Esophagus mucosa (tissue), 1 donor: ENCODE results near the gene VRK1. TPM values are rescaled to one million over a fixed set of nuclear protein-coding genes. Genes with fewer than 3 reads are reported as not detected.
"Not testable (repeated sequence)": the region's sequence is repeated elsewhere in the genome, so short reads cannot be mapped to it uniquely, and the experiment has no call there.

Experiments used
- ATAC-seq: fragments of 200-7000 bp; cut with Tn5 transposase; one replicate; pipeline ENCODE4 v1.9.1; 2020
- total RNA-seq: library from RNA; stranded (reverse); gene quantifications from one replicate; pipeline ENCODE4 v1.2.4, GENCODE V29; 2023
- donor health status: DM: yes; HTN: yes; CAD: no.

The VRK1 gene
- total RNA-seq, 1 donor from 2014 or later = 12.6 TPM

- ATAC-seq = peak; percentile 26
These were observed 30.1 kb downstream of the VRK1 start for GRCh38 chr14:96827290-96827689.

DNA sequence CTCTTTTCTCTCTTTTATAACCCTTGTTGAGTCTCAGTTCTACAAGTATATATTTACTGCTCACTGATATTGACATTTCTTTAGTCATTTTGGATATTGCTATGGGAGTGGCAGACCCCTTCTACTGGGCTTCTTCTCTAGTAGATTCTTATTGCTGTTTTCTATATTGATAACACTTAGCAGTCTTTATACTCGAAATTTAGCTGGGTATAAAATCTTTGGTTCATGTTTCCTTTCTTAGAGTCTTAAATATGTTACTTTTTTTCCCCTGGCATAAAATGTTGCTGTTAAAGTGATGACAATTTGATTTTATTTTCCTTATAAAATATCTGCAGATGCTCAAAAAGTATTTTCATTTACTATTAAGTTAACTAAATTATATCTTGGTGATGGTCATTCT, 32.6 kb downstream of the VRK1 start:
- ATAC-seq = no peak

DNA sequence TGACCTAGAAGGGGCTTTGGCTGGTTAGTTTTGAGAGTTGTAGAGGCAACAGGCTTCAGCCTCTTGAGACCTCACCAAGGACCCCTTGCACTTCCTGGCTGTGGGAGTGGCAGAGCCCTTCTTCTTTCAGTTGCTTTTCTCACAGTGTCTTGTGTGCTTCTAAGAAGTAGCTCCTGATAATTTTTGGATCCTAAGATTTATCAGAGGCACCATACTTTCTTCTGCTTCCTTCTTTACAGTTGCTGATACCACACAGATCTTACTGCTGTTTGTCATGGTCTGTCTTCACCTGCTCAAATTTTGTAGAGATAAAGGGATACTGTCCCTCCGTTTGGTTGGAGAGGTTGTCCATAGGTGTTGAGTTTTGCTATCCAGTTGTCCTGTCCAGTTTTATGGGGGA, 33.8 kb downstream of the VRK1 start:
- no peak for ATAC-seq

- no peak for ATAC-seq
These were observed 35.2 kb downstream of the VRK1 start for GRCh38 chr14:96832351-96832750.

DNA sequence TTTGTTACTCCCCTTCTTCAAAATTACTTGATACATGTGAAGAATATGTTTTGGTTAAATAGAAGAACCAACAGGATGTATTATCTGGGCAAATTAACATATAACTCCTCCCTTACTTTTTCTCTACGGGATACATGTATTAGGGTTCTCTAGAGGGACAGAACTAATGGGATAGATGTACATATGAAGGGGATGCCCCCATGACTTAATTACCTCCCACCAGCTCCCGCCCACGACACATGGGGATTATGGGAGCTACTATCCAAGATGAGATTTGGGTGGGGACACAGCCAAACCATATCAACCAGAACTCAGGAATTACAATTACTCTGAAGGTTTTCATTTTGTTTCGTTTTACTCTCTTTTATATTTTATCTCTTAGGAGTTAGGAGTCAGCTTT, 41.3 kb downstream of the VRK1 start:
- no peak for ATAC-seq

DNA sequence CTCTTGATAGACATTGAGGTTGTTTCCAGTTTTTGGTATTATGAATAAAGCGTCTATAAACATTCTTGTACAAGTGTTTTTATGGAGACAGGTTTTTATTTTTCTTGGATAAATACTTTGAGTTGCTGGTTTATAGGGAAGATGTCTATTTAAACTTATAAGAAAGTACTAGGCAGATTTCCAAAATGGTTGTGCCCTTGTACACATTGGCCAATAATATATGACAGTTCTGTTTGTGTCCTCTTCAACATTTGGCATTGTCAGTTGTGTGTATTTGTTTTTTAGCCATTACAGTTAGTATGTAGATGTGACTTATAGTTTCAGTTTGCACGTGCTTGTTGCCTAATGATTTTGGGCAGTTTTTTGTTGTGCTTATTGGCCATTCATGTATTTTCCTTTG, 42.1 kb downstream of the VRK1 start:
- ATAC-seq = no peak

GRCh38 chr14:96843137-96843536, 46.0 kb downstream of the VRK1 start:
- no peak for ATAC-seq

- no peak for ATAC-seq
These were observed 47.8 kb downstream of the VRK1 start for GRCh38 chr14:96844857-96845570.

- no peak for ATAC-seq
These were observed 50.3 kb downstream of the VRK1 start for GRCh38 chr14:96847451-96847850.

DNA sequence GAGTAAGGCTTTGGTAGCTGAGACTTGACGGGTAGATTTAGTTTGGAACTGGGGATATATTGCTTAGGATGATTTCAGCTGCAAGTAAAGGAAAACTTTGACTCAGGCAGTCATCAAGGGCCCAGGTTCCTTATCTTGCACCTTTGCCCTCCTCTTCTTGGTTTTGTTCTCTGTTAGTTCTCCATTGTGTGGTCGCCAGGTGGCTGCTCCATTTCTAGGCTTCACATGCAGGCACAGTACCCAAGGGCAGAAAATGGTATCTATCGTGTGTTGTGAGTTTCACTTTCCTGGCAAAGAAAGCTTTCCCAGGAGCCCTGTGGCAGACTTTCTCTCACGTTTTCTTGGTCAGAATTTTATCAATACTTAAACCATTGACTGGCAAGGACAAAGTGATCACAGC, 50.8 kb downstream of the VRK1 start:
- no peak for ATAC-seq

GRCh38 chr14:96849733-96850132, 52.6 kb downstream of the VRK1 start:
- no peak for ATAC-seq

DNA sequence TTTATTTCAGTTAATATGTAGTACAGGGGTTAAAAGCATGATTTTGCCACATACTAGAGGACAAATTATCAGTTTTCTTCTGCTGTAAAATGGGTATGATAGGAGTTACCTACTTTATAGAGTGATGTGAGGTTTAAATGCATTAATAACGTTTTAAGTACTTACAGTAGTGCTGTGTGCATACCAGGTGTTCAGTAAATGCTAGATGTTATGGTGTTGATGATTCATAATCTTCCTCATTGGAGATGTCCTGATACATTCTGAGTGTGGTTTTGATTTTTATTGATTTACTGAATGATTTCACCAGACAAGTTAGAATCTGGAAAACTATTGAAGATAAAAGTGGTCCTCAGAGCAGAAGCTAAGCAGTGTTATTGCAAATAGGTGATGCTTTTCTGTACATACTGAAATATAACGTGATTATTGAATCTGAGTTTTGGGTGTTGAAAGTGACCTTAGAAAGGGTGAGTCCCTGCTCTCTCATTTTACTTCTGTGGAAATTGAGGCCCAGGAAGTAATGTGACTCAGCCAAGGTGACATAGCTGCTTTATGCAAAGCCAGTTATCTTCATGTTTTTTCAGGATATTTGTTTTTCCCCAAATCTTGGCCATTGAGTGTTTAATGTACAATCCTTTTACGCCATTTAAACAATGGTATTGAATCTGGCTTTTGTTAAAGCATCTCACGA, 54.7 kb downstream of the VRK1 start:
- ATAC-seq = no peak

DNA sequence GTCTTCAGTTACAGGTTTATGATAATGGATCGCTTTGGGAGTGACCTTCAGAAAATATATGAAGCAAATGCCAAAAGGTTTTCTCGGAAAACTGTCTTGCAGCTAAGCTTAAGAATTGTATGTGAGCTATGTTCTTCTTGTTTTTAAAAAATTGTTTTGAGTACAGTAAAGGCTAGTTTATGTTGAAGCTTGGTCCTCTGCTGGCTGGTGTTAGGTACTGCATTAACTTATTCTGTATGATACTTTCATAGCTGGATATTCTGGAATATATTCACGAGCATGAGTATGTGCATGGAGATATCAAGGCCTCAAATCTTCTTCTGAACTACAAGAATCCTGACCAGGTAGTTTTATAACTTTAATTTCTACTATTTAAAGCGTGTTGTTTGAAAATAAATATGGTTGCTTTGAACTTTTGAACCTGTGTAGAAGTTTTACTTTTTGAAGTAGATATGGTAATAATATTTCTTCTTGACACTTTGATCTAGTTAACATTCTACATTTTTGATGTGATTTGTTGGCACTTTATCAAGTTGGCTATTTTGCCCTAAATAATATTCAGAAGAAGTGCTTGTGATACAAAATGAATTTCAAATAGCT, 55.7 kb downstream of the VRK1 start:
- ATAC-seq = peak; percentile 69

GRCh38 chr14:96858643-96859042, 61.5 kb downstream of the VRK1 start:
- no peak for ATAC-seq

DNA sequence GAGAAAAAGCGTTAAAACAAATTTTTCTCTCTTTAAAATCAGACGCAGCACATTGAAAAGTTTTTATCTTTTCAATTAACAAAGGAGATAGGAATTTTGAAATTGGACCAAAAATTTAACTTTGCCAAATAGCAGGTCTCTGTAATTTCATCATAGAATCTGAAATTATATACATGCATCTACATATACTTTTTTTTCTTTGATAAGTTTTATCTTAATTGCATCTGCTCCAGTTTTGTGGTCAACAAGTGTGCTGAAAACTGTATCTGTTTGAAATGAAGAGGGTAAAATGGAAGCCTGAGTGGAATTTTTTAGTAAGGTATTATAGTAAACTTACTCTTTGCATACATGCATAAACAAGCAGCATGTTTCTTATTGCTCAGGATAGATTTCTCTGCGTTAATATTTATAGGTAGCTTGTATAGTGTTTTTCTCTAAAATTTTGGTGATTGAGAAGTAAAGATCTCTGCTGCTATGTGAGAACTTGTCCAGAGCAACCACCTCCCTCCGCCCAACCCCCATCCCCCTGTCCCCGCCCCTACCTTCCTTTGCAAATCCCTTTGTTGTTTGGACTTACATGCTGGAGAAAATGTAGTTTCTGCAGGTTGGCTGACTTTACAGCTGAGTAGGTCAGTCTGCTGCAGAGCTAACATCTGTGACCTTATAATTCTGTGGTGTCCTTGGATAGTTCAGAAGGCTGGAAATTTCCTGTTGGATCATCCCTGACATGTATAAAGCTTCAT, 64.6 kb downstream of the VRK1 start:
- no peak for ATAC-seq

DNA sequence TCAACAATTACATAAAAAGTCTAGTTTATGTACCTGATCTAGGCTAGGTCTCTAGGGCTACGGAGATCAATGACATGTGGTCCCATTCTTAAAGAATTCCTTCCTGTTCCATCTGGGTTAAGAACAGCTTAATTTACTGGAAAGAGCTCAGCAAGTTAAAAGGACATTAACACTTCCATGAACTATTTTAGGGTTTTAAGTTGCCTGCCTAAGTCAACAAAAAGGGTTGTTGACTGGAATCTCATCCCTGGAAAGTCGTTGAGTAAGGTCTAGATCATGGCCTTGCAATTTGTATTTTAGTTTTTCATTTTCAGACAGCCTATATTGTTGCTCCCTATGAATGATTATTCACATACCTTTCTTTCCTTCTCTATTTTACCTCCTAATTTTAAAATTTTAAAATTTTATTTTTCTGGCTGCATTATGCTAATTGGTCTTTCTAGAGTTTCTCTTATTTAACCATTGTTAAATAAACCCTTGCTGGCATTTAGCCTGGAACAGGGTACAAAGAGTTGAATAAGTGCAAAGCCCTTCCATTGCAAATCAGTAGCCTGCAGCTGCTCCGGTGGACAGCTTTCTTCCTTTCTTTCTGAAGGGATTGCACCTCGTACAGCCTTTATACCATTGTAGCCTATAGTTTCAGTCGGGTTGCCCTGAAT, 66.3 kb downstream of the VRK1 start:
- ATAC-seq = no peak

DNA sequence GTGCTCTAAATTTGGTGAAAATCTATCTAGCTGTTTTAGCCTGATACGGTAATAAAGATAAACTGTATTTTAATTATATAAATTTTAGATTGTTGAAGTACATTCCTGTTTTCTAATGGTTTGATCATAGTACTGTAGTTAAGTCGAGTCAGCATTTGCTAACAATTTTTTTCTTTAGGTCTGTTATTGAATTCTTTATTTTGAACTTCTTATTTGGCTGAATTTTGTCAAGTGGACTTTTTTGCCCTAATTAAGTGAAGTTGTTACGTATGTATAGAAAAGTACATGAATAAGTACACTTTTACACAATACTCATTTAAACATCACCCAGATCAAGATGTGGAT, 66.8 kb downstream of the VRK1 start:
- no peak for ATAC-seq

- no peak for ATAC-seq
These were observed 70.5 kb downstream of the VRK1 start for GRCh38 chr14:96867634-96868033.

DNA sequence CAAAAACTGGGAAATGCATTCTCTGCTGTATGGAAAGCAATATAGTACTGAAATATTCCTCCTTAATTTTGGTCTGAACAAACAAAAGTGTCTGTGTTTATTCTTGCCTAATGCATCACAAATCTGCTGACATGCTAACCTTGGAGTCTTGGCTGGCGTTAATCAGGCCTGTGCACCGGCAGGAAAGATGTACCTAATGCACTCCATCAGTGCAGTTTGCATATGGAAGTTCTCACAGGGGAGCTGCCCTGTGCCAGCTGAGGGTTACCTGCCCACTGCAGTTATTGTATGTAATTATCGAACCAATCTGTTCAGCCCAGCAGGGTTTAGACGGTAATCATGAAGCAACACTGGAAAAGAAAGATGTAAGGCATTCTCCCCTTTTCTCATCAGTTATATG, 76.9 kb downstream of the VRK1 start:
- no peak for ATAC-seq

- no peak for ATAC-seq
These were observed 79.6 kb downstream of the VRK1 start for GRCh38 chr14:96876747-96877146.

DNA sequence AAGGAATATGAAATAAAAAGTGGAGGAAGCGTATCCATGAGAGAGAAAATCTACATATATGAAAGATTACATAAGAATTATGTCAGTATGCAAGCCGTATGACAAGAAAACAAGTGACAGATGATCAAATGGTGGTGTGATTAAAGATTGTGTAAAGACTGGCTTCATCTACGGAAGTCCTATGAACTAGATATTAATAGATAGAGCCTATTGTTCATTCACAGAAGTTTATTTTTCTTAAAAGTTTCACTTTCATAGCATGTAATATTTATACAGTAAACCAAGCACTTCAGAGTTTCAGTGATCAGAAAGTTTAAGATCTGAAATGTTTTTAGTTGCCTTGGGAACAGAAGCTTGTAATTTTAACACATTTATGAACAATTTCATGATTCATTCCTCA, 84.5 kb downstream of the VRK1 start:
- ATAC-seq = no peak

GRCh38 chr14:96883974-96884373, 86.8 kb downstream of the VRK1 start:
- not testable (repeated sequence) for ATAC-seq

- no peak for ATAC-seq
These were observed 91.0 kb downstream of the VRK1 start for GRCh38 chr14:96888158-96888557.
